Trophoblast cell (in vitro differentiated cells and primary cell): ENCODE data around the gene NUDT9.

Experiments used
- DNase-seq, 2 donors: peaks; one replicate each; pipeline ENCODE4 v3.0.0-alpha.2; 2016
- H2AFZ ChIP-seq: 2 replicates; pipeline ENCODE4 v1.6.1; 2013; ENCODE audit warnings: low read length, moderate library complexity, mild to moderate bottlenecking; ENCODE audit not compliant: insufficient read depth, poor library complexity
- H2AK5ac ChIP-seq: 2 replicates; pipeline ENCODE4 v1.6.1; 2013; ENCODE audit warnings: mild to moderate bottlenecking, low read length
- H2BK120ac ChIP-seq: 2 replicates; pipeline ENCODE4 v1.6.1; 2013; ENCODE audit warnings: low read length, mild to moderate bottlenecking, moderate library complexity; ENCODE audit not compliant: insufficient read depth, poor library complexity
- H2BK12ac ChIP-seq: 2 replicates; pipeline ENCODE4 v1.6.1; 2013; ENCODE audit warnings: mild to moderate bottlenecking, low read length, moderate library complexity
- H2BK5ac ChIP-seq: 2 replicates; pipeline ENCODE4 v1.6.1; 2013; ENCODE audit warnings: low read length, low read depth, moderate library complexity, mild to moderate bottlenecking; ENCODE audit not compliant: poor library complexity
- H3K14ac ChIP-seq: 2 replicates; pipeline ENCODE4 v1.6.1; 2013; ENCODE audit warnings: mild to moderate bottlenecking, low read length
- H3K18ac ChIP-seq: 2 replicates; pipeline ENCODE4 v1.6.1; 2013; ENCODE audit warnings: mild to moderate bottlenecking, low read length
- H3K23ac ChIP-seq: 2 replicates; pipeline ENCODE4 v1.6.1; 2013; ENCODE audit warnings: low read length
- H3K27ac ChIP-seq: 2 replicates; pipeline ENCODE4 v1.5.1; 2013; ENCODE audit warnings: low read depth, mild to moderate bottlenecking, inconsistent platforms, low read length, moderate library complexity
- H3K27me3 ChIP-seq: 2 replicates; pipeline ENCODE4 v1.6.1; 2013; ENCODE audit warnings: inconsistent platforms, mild to moderate bottlenecking, low read length, moderate library complexity; ENCODE audit not compliant: insufficient read depth
- H3K36me3 ChIP-seq, 2 experiments: 1 replicate in 1 of 2; 2 replicates in 1 of 2; pipeline ENCODE4 v1.6.1; 2013; ENCODE audit warnings: low read length in 2 of 2, mild to moderate bottlenecking in 2 of 2, moderate library complexity in 1 of 2; ENCODE audit not compliant: insufficient read depth in 2 of 2, control insufficient read depth in 1 of 2
- H3K4ac ChIP-seq: 2 replicates; pipeline ENCODE4 v1.6.1; 2013; ENCODE audit warnings: low read depth, mild to moderate bottlenecking, low read length, moderate library complexity
- H3K4me1 ChIP-seq, 2 experiments: 1 replicate in 1 of 2; 2 replicates in 1 of 2; pipeline ENCODE4 v1.6.1; 2013; ENCODE audit warnings: low read length in 2 of 2, mild to moderate bottlenecking in 2 of 2, moderate library complexity in 1 of 2; ENCODE audit not compliant: insufficient read depth in 2 of 2, control insufficient read depth in 1 of 2
- H3K4me2 ChIP-seq: 2 replicates; pipeline ENCODE4 v1.6.1; 2013; ENCODE audit warnings: inconsistent platforms, mild to moderate bottlenecking, low read length, moderate library complexity
- H3K4me3 ChIP-seq: 2 replicates; pipeline ENCODE4 v1.5.1; 2013; ENCODE audit warnings: mild to moderate bottlenecking, low read depth, low read length, inconsistent platforms
- H3K79me1 ChIP-seq: one replicate; pipeline ENCODE4 v1.6.1; 2013; ENCODE audit warnings: low read length
- H3K79me2 ChIP-seq: 2 replicates; pipeline ENCODE4 v1.6.1; 2013; ENCODE audit warnings: low read length, mild to moderate bottlenecking; ENCODE audit not compliant: control insufficient read depth, insufficient read depth, poor library complexity
- H3K9ac ChIP-seq: 2 replicates; pipeline ENCODE4 v1.6.1; 2013; ENCODE audit warnings: mild to moderate bottlenecking, low read length
- H3K9me3 ChIP-seq: 2 replicates; pipeline ENCODE4 v1.6.1; 2013; ENCODE audit warnings: low read depth, mild to moderate bottlenecking, control low read depth, inconsistent platforms, low read length; ENCODE audit not compliant: insufficient read depth
- H4K12ac ChIP-seq: 2 replicates; pipeline ENCODE4 v1.6.1; 2013; ENCODE audit warnings: low read depth, mild to moderate bottlenecking, low read length, moderate library complexity
- H4K8ac ChIP-seq: 2 replicates; pipeline ENCODE4 v1.6.1; 2013; ENCODE audit warnings: low read depth, mild to moderate bottlenecking, low read length, moderate library complexity
- H4K91ac ChIP-seq: one replicate; pipeline ENCODE4 v1.6.1; 2013; ENCODE audit warnings: low read depth, mild to moderate bottlenecking, low read length, moderate library complexity
- WGBS: extraction: QIAGEN DNeasy Blood & Tissue Kit; methylation state at CpG from one replicate; pipeline ENCODE4 v1.1.7; 2013; ENCODE audit warnings: missing lambda C conversion rate; ENCODE audit not compliant: insufficient read length, insufficient coverage; ENCODE audit errors: extremely low coverage; 5-methylcytosine and 5-hydroxymethylcytosine counted together

The NUDT9 gene

DNA sequence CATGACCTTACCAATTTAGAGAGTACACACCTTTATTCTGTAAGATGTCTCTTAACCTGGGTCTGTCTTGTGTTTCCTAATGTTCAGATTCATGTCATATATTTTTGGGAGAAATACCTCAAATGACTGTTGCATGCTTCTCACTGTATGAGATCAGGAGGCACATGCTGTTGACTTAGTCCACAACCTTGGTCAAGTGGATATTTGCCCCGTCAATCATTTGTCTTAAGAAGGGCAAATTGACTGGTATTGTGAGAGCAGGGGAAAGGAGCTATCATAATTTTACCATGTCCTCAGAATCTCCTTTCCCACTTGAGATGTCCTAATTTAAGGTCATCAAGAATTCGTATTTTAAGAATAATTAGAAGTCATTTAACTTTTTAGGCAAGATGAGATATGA is 11.0 kb downstream of the NUDT9 start:
- no peak for DNase-seq
- no peak overlapping the region for H3K4me2 ChIP-seq

DNA sequence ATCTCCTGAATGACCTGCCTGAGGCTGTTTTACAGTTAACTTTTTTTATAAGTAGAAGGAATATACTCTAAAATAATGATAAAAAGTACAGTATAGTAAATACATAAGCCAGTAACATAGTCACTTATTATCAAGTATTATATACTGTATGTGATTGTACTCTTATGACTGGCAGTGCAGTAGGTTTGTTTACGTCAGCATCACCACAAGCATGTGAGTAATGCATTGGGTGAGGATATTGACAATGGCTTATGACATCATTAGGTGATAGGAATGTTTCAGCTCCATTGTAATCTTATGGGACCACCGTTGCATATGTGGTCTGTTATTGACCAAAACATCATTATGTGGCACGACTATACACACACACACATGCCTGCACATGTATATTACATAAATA is 20.5 kb downstream of the NUDT9 start:
- H2BK12ac ChIP-seq = no peak overlapping the region
- H3K14ac ChIP-seq = no peak overlapping the region
- no peak overlapping the region for H3K9ac ChIP-seq
- no peak for DNase-seq
- H3K27ac ChIP-seq = no peak overlapping the region
- H3K4me1 ChIP-seq = no peaks in the 10 kb centered on the region
- no peak overlapping the region for H4K12ac ChIP-seq
- H3K79me2 ChIP-seq = no peaks in the 10 kb centered on the region
- no peaks in the 10 kb centered on the region for H3K79me1 ChIP-seq
- H2AFZ ChIP-seq = no peak overlapping the region
- no peaks in the 10 kb centered on the region for H3K27me3 ChIP-seq
- peaks cover 11 to 14% of the 10 kb centered on the region in 2 experiments for H3K36me3 ChIP-seq
- no peak overlapping the region for H2AK5ac ChIP-seq
- WGBS = no CpG with 5 or more reads among the region's 3 CpGs
- no peak overlapping the region for H4K8ac ChIP-seq
- H3K9me3 ChIP-seq = no peaks in the 10 kb centered on the region
- no peak overlapping the region for H3K4me2 ChIP-seq
- no peak overlapping the region for H3K4ac ChIP-seq
- no peak overlapping the region for H2BK120ac ChIP-seq
- H3K4me3 ChIP-seq = no peak overlapping the region
- no peak overlapping the region for H3K23ac ChIP-seq
- no peak overlapping the region for H4K91ac ChIP-seq
- no peak overlapping the region for H2BK5ac ChIP-seq
- H3K18ac ChIP-seq = no peak overlapping the region

More for the DNA sequence above, 11.0 kb downstream of the NUDT9 start:
- H3K36me3 ChIP-seq = peaks cover 0 to 5% of the 10 kb centered on the region in 2 experiments
- peak overlapping the region; percentile 47 for H3K4ac ChIP-seq
- H2BK5ac ChIP-seq = no peak overlapping the region
- H2AK5ac ChIP-seq = no peak overlapping the region
- H3K4me1 ChIP-seq = no peaks in the 10 kb centered on the region
- H4K91ac ChIP-seq = no peak overlapping the region
- WGBS = no CpG with 5 or more reads among the region's 2 CpGs
- H3K14ac ChIP-seq = no peak overlapping the region
- no peak overlapping the region for H2BK12ac ChIP-seq
- H3K18ac ChIP-seq = no peak overlapping the region
- no peak overlapping the region for H2BK120ac ChIP-seq
- no peak overlapping the region for H2AFZ ChIP-seq
- no peaks in the 10 kb centered on the region for H3K79me2 ChIP-seq
- no peak overlapping the region for H4K12ac ChIP-seq
- no peak overlapping the region for H4K8ac ChIP-seq
- H3K9me3 ChIP-seq = no peaks in the 10 kb centered on the region
- no peaks in the 10 kb centered on the region for H3K27me3 ChIP-seq
- H3K23ac ChIP-seq = no peak overlapping the region
- no peak overlapping the region for H3K9ac ChIP-seq
- H3K79me1 ChIP-seq = no peaks in the 10 kb centered on the region
- H3K27ac ChIP-seq = no peak overlapping the region
- H3K4me3 ChIP-seq = no peak overlapping the region

DNA sequence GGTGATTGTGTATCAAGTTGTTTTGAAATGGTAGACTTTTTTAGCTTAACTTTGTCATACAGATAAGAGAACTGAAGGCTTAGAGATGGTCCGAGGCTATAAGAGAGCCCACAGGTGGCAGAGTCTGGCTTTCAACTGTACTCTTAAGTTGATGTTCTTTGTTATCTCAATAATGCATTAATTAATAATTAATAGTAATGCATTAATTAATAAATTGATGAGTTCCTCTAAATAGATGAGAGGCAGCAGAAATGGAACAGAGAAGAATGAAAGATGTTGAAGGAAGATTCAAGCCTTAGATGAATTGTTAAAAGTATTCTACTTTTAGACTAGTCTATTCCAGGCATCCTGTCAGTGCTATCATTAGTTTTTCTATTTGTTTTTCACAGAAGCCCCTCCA is 22.4 kb downstream of the NUDT9 start:
- no peak overlapping the region for H2BK5ac ChIP-seq
- no peak overlapping the region for H3K23ac ChIP-seq
- no peak overlapping the region for H2BK12ac ChIP-seq
- no peak overlapping the region for H3K18ac ChIP-seq
- H2AK5ac ChIP-seq = no peak overlapping the region
- H3K4me2 ChIP-seq = no peak overlapping the region
- H4K12ac ChIP-seq = no peak overlapping the region
- H3K14ac ChIP-seq = no peak overlapping the region
- WGBS = no CpG with 5 or more reads among the region's 1 CpG
- H2AFZ ChIP-seq = no peak overlapping the region
- DNase-seq = no peak
- no peak overlapping the region for H3K9ac ChIP-seq
- no peak overlapping the region for H3K27ac ChIP-seq
- H4K8ac ChIP-seq = no peak overlapping the region
- peaks cover 6 to 7% of the 10 kb centered on the region in 2 experiments for H3K36me3 ChIP-seq
- H4K91ac ChIP-seq = no peak overlapping the region
- H3K9me3 ChIP-seq = no peaks in the 10 kb centered on the region
- no peak overlapping the region for H2BK120ac ChIP-seq
- no peak overlapping the region for H3K4me3 ChIP-seq
- no peak overlapping the region for H3K4ac ChIP-seq
- no peaks in the 10 kb centered on the region for H3K27me3 ChIP-seq
- H3K79me1 ChIP-seq = no peaks in the 10 kb centered on the region
- H3K4me1 ChIP-seq = no peaks in the 10 kb centered on the region
- H3K79me2 ChIP-seq = no peaks in the 10 kb centered on the region

DNA sequence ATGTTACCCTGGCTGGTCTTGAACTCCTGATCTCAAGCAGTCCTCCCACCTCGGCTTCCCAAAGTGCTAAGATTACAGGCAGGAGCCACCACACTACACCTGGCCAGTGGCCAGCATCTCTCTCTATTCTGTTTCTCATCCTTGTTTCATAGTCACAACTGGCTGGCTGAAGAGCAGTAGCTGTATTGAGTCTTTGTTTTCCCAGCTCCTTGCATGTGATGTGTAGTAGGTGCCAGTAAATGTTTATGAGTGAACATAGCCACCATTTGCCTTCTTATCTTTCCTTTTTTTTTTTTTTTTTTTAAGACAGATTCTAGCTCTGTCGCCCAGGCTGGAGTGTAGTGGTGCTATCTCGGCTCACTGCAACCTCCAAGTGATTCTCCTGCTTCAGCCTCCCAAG is 23.6 kb downstream of the NUDT9 start:
- H2BK120ac ChIP-seq = no peak overlapping the region
- H3K18ac ChIP-seq = no peak overlapping the region
- no peak overlapping the region for H4K91ac ChIP-seq
- no peak overlapping the region for H3K4ac ChIP-seq
- H3K23ac ChIP-seq = no peak overlapping the region
- no peak overlapping the region for H3K4me2 ChIP-seq
- H2AK5ac ChIP-seq = no peak overlapping the region
- no peak overlapping the region for H2BK12ac ChIP-seq
- H3K79me2 ChIP-seq = no peaks in the 10 kb centered on the region
- no peak overlapping the region for H2AFZ ChIP-seq
- H4K8ac ChIP-seq = no peak overlapping the region
- no peak overlapping the region for H4K12ac ChIP-seq
- no peaks in the 10 kb centered on the region for H3K9me3 ChIP-seq
- no peaks in the 10 kb centered on the region for H3K79me1 ChIP-seq
- H3K27me3 ChIP-seq = no peaks in the 10 kb centered on the region
- DNase-seq = no peak
- no peak overlapping the region for H3K4me3 ChIP-seq
- peaks cover 6 to 7% of the 10 kb centered on the region in 2 experiments for H3K36me3 ChIP-seq
- WGBS = no CpG with 5 or more reads among the region's 3 CpGs
- H3K9ac ChIP-seq = no peak overlapping the region
- H2BK5ac ChIP-seq = no peak overlapping the region
- H3K14ac ChIP-seq = no peak overlapping the region
- no peak overlapping the region for H3K27ac ChIP-seq
- H3K4me1 ChIP-seq = no peaks in the 10 kb centered on the region
